Measurements from ENCODE around the gene KLHL26.

GRCh38 chr19:18620311-18620710 lies 16.5 kb upstream of the KLHL26 start:
- TF ChIP-seq CTCF (IDR thresholded peaks at IDR 0.05), result no peak
- TF ChIP-seq POLR2A (IDR thresholded peaks at IDR 0.05), result no peak

Measured in uterus (tissue), 2 donors.